Mesothelial cell of epicardium (in vitro differentiated cells): ENCODE results near the gene PACRG. TPM values are rescaled to one million over a fixed set of nuclear protein-coding genes. Genes with fewer than 3 reads are reported as not detected.

Source experiments
- DNase-seq, 2 experiments: peaks; one replicate each; pipeline ENCODE4 v3.0.0; 2021; ENCODE audit warnings: low spot score in 2 of 2; ENCODE audit not compliant: unreplicated experiment in 2 of 2
- H3K27ac Mint-ChIP-seq: 2 replicates; pipeline ENCODE4 v1.8.0; 2021; ENCODE audit warnings: mixed read lengths
- H3K27me3 Mint-ChIP-seq: 2 replicates; pipeline ENCODE4 v1.8.0; 2021; ENCODE audit warnings: low read depth, mixed read lengths
- H3K36me3 Mint-ChIP-seq: 2 replicates; pipeline ENCODE4 v1.8.0; 2021; ENCODE audit warnings: mixed read lengths
- H3K4me1 Mint-ChIP-seq: 2 replicates; pipeline ENCODE4 v1.8.0; 2021; ENCODE audit warnings: mixed read lengths
- H3K4me3 Mint-ChIP-seq: 2 replicates; pipeline ENCODE4 v1.8.0; 2021; ENCODE audit warnings: mild to moderate bottlenecking, moderate library complexity, mixed read lengths
- H3K9me3 Mint-ChIP-seq: 2 replicates; pipeline ENCODE4 v1.8.0; 2021; ENCODE audit warnings: mixed read lengths
- total RNA-seq: library from RNA; stranded (reverse); gene quantifications from 3 replicates; pipeline ENCODE4 v1.2.1, GENCODE V29; 2021
- TF ChIP-seq, protein P1 (sequence below): fragments of 200-600 bp; sonication (generic); IDR thresholded peaks from one replicate; pipeline ENCODE4 v1.5.0; 2021; ENCODE audit warnings: antibody characterized with exemption; ENCODE audit not compliant: unreplicated experiment

PACRG gene
- total RNA-seq, 1 donor from 2014 or later: 1.6 TPM

DNA sequence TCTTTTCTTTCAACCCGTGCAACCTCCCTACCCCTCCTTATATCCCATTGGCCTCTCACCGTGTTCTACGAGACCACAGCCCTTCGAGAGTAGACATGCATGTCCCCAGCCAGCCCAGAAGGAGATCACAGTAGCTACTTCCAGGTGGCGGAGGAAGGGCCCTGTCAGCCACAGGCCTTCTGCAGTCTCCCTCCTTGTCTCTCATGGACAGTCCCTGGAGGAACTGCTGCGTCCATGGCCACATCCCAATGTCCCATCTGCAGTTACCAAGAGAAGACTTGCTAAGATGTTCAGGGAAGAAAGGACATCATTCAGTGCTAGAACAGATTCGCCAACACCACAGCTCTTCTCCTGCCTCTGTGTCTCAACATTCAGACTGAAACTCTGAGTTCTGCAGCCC is 625.2 kb downstream of the PACRG start:
- Mint-ChIP-seq H3K27ac (no peak overlapping the region), H3K9me3 (no peaks in the 10 kb centered on the region), H3K4me3 (no peak overlapping the region)

GRCh38 chr6:163354085-163354484 is 626.3 kb downstream of the PACRG start:
- Mint-ChIP-seq H3K27ac (peak overlapping the region; percentile 22), H3K27me3 (no peaks in the 10 kb centered on the region), H3K4me1 (peaks cover 26% of the 10 kb centered on the region), H3K9me3 (no peaks in the 10 kb centered on the region), H3K36me3 (no peaks in the 10 kb centered on the region), H3K4me3 (no peak overlapping the region)
- no peak for DNase-seq
- TF ChIP-seq, protein P1, sequence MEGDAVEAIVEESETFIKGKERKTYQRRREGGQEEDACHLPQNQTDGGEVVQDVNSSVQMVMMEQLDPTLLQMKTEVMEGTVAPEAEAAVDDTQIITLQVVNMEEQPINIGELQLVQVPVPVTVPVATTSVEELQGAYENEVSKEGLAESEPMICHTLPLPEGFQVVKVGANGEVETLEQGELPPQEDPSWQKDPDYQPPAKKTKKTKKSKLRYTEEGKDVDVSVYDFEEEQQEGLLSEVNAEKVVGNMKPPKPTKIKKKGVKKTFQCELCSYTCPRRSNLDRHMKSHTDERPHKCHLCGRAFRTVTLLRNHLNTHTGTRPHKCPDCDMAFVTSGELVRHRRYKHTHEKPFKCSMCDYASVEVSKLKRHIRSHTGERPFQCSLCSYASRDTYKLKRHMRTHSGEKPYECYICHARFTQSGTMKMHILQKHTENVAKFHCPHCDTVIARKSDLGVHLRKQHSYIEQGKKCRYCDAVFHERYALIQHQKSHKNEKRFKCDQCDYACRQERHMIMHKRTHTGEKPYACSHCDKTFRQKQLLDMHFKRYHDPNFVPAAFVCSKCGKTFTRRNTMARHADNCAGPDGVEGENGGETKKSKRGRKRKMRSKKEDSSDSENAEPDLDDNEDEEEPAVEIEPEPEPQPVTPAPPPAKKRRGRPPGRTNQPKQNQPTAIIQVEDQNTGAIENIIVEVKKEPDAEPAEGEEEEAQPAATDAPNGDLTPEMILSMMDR: no peak

More for the DNA sequence above, 625.2 kb downstream of the PACRG start:
- no peak for DNase-seq
- TF ChIP-seq, protein P1: no peak
- Mint-ChIP-seq H3K27me3 (no peaks in the 10 kb centered on the region), H3K36me3 (no peaks in the 10 kb centered on the region), H3K4me1 (peaks cover 26% of the 10 kb centered on the region)

GRCh38 chr6:163354761-163355425 is 627.1 kb downstream of the PACRG start:
- Mint-ChIP-seq H3K9me3 (no peaks in the 10 kb centered on the region), H3K36me3 (no peaks in the 10 kb centered on the region), H3K4me1 (peaks cover 26% of the 10 kb centered on the region), H3K4me3 (no peak overlapping the region), H3K27me3 (no peaks in the 10 kb centered on the region), H3K27ac (no peak overlapping the region)
- TF ChIP-seq, protein P1: no peak
- no peak for DNase-seq

DNA sequence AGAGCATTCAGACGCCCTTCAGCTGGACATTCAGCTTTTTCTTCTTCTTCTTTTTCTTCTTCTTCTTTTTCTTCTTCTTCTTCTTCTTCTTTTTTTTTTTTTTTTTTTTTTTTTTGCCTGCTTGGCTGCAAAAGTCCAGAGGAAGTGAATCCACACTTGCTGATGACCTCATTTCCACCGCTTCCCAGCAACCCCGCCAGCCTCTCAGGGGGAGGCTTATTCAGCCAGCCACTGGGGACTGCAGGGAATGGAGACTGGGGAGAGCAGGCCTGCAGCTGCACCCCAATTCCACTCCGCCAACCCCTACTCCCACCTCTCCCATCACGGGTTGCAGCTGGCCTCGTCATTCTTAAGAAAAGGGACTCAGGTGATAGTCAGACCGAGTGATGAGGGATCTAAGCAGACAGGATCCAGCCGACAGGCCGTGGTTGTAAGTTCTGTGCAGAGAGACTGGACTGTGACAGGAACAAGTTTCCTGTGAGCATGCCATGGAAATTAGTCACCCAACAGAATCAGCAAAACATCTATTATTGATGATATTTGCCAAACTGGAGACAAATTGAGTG is 627.7 kb downstream of the PACRG start:
- Mint-ChIP-seq H3K4me1 (peaks cover 26% of the 10 kb centered on the region), H3K9me3 (no peaks in the 10 kb centered on the region), H3K36me3 (no peaks in the 10 kb centered on the region), H3K27me3 (no peaks in the 10 kb centered on the region), H3K27ac (peak overlapping the region; percentile 4), H3K4me3 (no peak overlapping the region)
- TF ChIP-seq, protein P1: no peak
- no peak for DNase-seq

GRCh38 chr6:163356324-163356723 is 628.5 kb downstream of the PACRG start:
- no peak overlapping the region for H3K4me3 Mint-ChIP-seq
- TF ChIP-seq, protein P1: no peak
- DNase-seq: no peak
- no peak overlapping the region for H3K27ac Mint-ChIP-seq
- H3K9me3 Mint-ChIP-seq: no peaks in the 10 kb centered on the region
- no peaks in the 10 kb centered on the region for H3K36me3 Mint-ChIP-seq
- H3K27me3 Mint-ChIP-seq: no peaks in the 10 kb centered on the region
- peaks cover 26% of the 10 kb centered on the region for H3K4me1 Mint-ChIP-seq
